Measurements from ENCODE around the gene TMBIM6. TPM values are rescaled to one million over a fixed set of nuclear protein-coding genes. Genes with fewer than 3 reads are reported as not detected.

The TMBIM6 gene
- polyA plus RNA-seq, 1 donor, result 721 TPM

DNA sequence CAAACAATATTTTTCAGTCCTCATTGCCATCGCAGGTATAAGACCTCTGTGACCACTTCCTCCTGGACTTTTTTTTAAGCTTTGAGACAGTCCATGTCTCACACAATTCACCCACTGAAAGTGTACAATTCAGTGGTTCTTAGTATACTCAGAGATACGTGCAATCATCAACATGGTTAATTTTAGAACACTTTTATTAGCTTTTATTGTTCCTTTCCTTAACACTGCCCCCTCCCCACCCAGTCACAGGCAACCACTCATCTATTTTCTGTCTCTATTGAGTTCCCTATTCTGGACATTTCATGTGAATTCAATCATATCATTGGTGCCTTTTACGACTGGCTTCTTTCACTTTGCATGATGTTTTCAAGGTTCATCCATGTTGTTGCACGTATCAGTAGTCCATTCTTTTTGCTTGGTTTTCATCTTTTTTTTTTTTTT is 70.6 kb downstream of the TMBIM6 start:
- DNase-seq, result no peak

DNA sequence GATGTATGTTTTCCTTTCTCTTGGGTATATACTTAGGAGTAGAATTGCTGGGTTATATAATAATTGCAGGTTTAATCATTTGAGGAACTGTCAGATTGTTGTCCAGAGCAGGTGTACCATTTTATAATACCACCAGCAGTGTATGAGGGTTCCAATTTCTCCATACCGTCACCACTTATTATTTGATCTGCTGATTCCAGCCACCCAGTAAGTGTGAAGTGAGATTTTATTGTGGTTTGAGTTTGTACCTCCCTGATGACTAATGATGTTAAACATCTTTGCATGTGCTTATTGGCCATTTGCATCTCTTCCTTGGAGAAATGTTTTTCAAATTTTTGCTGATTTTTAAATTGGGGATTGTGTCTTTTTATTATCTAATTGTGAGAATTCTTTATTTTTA is 71.8 kb downstream of the TMBIM6 start:
- DNase-seq, result no peak

Other genes starting within 250 kb of the TMBIM6 start
- gene KCNH3, start 202.5 kb upstream of the TMBIM6 start, polyA plus RNA-seq (ENCODE audit: insufficient read length), result 5.2 TPM
- gene MCRS1, start 173.4 kb upstream of the TMBIM6 start, polyA plus RNA-seq (ENCODE audit: insufficient read length), result 61.6 TPM
- 3.1 TPM for gene FAM186B, start 135.9 kb upstream of the TMBIM6 start, polyA plus RNA-seq (ENCODE audit: insufficient read length)
- 29.5 TPM for gene PRPF40B, start 118.0 kb upstream of the TMBIM6 start, polyA plus RNA-seq (ENCODE audit: insufficient read length)
- gene FMNL3, start 34.2 kb upstream of the TMBIM6 start, polyA plus RNA-seq (ENCODE audit: insufficient read length), result 46.3 TPM
- 18.3 TPM for gene NCKAP5L, start 86.9 kb downstream of the TMBIM6 start, polyA plus RNA-seq (ENCODE audit: insufficient read length)
- 7.7 TPM for gene BCDIN3D, start 101.5 kb downstream of the TMBIM6 start, polyA plus RNA-seq (ENCODE audit: insufficient read length)
- 3.5 TPM for gene FAIM2, start 162.3 kb downstream of the TMBIM6 start, polyA plus RNA-seq (ENCODE audit: insufficient read length)
- gene AQP2, start 209.2 kb downstream of the TMBIM6 start, polyA plus RNA-seq (ENCODE audit: insufficient read length), result 50.4 TPM
- 1.2 TPM for gene AQP5, start 220.3 kb downstream of the TMBIM6 start, polyA plus RNA-seq (ENCODE audit: insufficient read length)
- gene AQP6, start 231.4 kb downstream of the TMBIM6 start, polyA plus RNA-seq (ENCODE audit: insufficient read length), result 21.1 TPM

Data from left kidney (tissue), 2 donors.